WTC11 (cell line): ENCODE results near the gene RPUSD4. TPM values are rescaled to one million over a fixed set of nuclear protein-coding genes. Genes with fewer than 3 reads are reported as not detected.

Experiments
- ATAC-seq: fragments of 200-7000 bp; cut with Tn5 transposase; 2 replicates; pipeline ENCODE4 v1.10.0; 2021; ENCODE audit warnings: mild to moderate bottlenecking, moderate library complexity
- CTCF ChIA-PET: fragments of 300-600 bp; sonication (Branson Sonifier 250); formaldehyde crosslinking; loops from one replicate; lab custom pipeline; 2021; ENCODE audit warnings: antibody characterized with exemption; lab: Charles Lee
- POLR2A ChIA-PET: fragments of 350-600 bp; sonication (Branson Sonifier 250); formaldehyde crosslinking; loops from one replicate; lab custom pipeline; 2021; ENCODE audit warnings: antibody characterized with exemption; lab: Charles Lee
- DNase-seq: peaks from one replicate; pipeline ENCODE4 v3.0.0; 2021; ENCODE audit warnings: low spot score
- H3K27ac Mint-ChIP-seq: 2 replicates; pipeline ENCODE4 v1.8.0; 2021; ENCODE audit warnings: mixed read lengths
- H3K27me3 Mint-ChIP-seq: 2 replicates; pipeline ENCODE4 v1.8.0; 2021; ENCODE audit warnings: low read depth, mild to moderate bottlenecking, moderate library complexity, mixed read lengths
- H3K36me3 Mint-ChIP-seq: 2 replicates; pipeline ENCODE4 v1.8.0; 2021; ENCODE audit warnings: mixed read lengths
- H3K4me1 Mint-ChIP-seq: 2 replicates; pipeline ENCODE4 v1.8.0; 2022; ENCODE audit warnings: mixed read lengths
- H3K4me3 Mint-ChIP-seq: 2 replicates; pipeline ENCODE4 v1.8.0; 2021; ENCODE audit warnings: mild to moderate bottlenecking, moderate library complexity, mixed read lengths
- H3K9me3 Mint-ChIP-seq: 2 replicates; pipeline ENCODE4 v1.8.0; 2021; ENCODE audit warnings: mixed read lengths
- CBFB ChIP-seq: sonication (generic); formaldehyde crosslinking; IDR thresholded peaks from 2 replicates; pipeline ENCODE4 v1.8.1; 2022; ENCODE audit warnings: mild to moderate bottlenecking, low read depth, missing genetic modification reagents
- EMX1 ChIP-seq: fragments of 250-450 bp; sonication (Bioruptor Pico); IDR thresholded peaks from 2 replicates; pipeline ENCODE4 v1.8.0; 2021; ENCODE audit warnings: mild to moderate bottlenecking
- FOXJ3 ChIP-seq: sonication (generic); formaldehyde crosslinking; IDR thresholded peaks from 2 replicates; pipeline ENCODE4 v1.9.0; 2021; ENCODE audit warnings: missing genetic modification reagents, mild to moderate bottlenecking, borderline replicate concordance
- GTF2I ChIP-seq: fragments of 250-450 bp; sonication (Bioruptor Pico); conservative IDR thresholded peaks from 2 replicates; pipeline ENCODE4 v1.4.0; 2021; ENCODE audit warnings: mild to moderate bottlenecking
- IRF2 ChIP-seq: sonication (generic); formaldehyde crosslinking; IDR thresholded peaks from 2 replicates; pipeline ENCODE4 v1.8.0; 2022; ENCODE audit warnings: low read depth, missing genetic modification reagents, borderline replicate concordance
- MYBL2 ChIP-seq: sonication (generic); formaldehyde crosslinking; IDR thresholded peaks from 2 replicates; pipeline ENCODE4 v1.8.1; 2023; ENCODE audit warnings: mild to moderate bottlenecking, moderate library complexity, missing genetic modification reagents
- PRRX2 ChIP-seq: fragments of 250-450 bp; sonication (Bioruptor Pico); IDR thresholded peaks from 2 replicates; pipeline ENCODE4 v1.8.0; 2021; ENCODE audit warnings: mild to moderate bottlenecking
- SMAD4 ChIP-seq: sonication (generic); formaldehyde crosslinking; IDR thresholded peaks from 2 replicates; pipeline ENCODE4 v1.8.0; 2022; ENCODE audit warnings: mild to moderate bottlenecking, missing genetic modification reagents
- ZNF121 ChIP-seq: sonication (generic); formaldehyde crosslinking; IDR thresholded peaks from 2 replicates; pipeline ENCODE4 v1.8.0; 2023; ENCODE audit warnings: missing genetic modification reagents
- total RNA-seq: library from RNA; stranded (reverse); gene quantifications from 3 replicates; pipeline ENCODE4 v1.2.3, GENCODE V29; 2021
- TF ChIP-seq, protein P1 (sequence below): sonication (generic); formaldehyde crosslinking; IDR thresholded peaks from 2 replicates; pipeline ENCODE4 v1.8.1; 2023; ENCODE audit warnings: mild to moderate bottlenecking, missing genetic modification reagents
- TF ChIP-seq, protein P2 (sequence below): sonication (generic); formaldehyde crosslinking; IDR thresholded peaks from 2 replicates; pipeline ENCODE4 v1.8.0; 2022; ENCODE audit warnings: mild to moderate bottlenecking, missing genetic modification reagents
- TF ChIP-seq, protein P3 (sequence below): sonication (generic); formaldehyde crosslinking; IDR thresholded peaks from 2 replicates; pipeline ENCODE4 v1.8.1; 2022; ENCODE audit warnings: missing genetic modification reagents, borderline replicate concordance
- TF ChIP-seq, protein P4 (sequence below): fragments of 250-450 bp; sonication (Bioruptor Pico); IDR thresholded peaks from 2 replicates; pipeline ENCODE4 v1.8.0; 2021; ENCODE audit warnings: mild to moderate bottlenecking
- TF ChIP-seq, protein P5 (sequence below): fragments of 250-450 bp; sonication (Bioruptor Pico); IDR thresholded peaks from 2 replicates; pipeline ENCODE4 v1.9.0; 2021; ENCODE audit warnings: mild to moderate bottlenecking
- TF ChIP-seq, protein P6 (sequence below): sonication (generic); formaldehyde crosslinking; IDR thresholded peaks from 2 replicates; pipeline ENCODE4 v1.8.0; 2022; ENCODE audit warnings: mild to moderate bottlenecking, missing genetic modification reagents
- TF ChIP-seq, protein P7 (sequence below): fragments of 250-450 bp; sonication (Bioruptor Pico); IDR thresholded peaks from 2 replicates; pipeline ENCODE4 v1.9.0; 2021; ENCODE audit warnings: moderate library complexity, mild to moderate bottlenecking, inconsistent platforms, borderline replicate concordance
- TF ChIP-seq, protein P8 (sequence below): fragments of 250-450 bp; sonication (Bioruptor Pico); conservative IDR thresholded peaks from 2 replicates; pipeline ENCODE4 v1.9.0; 2021; ENCODE audit warnings: mild to moderate bottlenecking

The RPUSD4 gene
- total RNA-seq, 1 experiment from 2014 or later = 46.6 TPM

DNA sequence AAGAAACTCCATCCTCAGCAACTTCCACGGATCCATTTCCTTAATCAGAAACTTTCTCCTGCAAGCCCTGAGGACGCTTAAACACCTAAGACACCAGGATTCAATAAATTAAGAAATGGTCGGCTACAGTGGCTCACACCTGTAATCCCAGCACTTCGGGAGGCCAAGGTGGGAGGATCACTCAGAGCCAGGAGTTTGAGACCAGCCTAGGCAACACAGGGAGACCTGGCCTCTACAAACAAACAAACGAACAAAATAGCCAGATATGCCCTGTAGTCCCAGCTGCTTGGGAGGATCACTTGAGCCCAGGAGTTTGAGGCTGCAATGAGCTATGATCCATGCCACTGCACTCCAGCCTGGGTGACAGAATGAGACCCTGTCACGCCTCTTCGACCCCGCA lies 46.7 kb downstream of the RPUSD4 start:
- Mint-ChIP-seq H3K27me3 (peaks cover 2% of the 10 kb centered on the region; the same call in 1 of the 2 replicates), H3K36me3 (no peaks in the 10 kb centered on the region), H3K4me1 (peaks cover 39% of the 10 kb centered on the region), H3K27ac (no peak overlapping the region), H3K9me3 (no peaks in the 10 kb centered on the region), H3K4me3 (no peak overlapping the region)
- TF ChIP-seq MYBL2 (CRISPR knock-in tag) (no peak), EMX1 (CRISPR knock-in tag) (no peak)
- TF ChIP-seq, protein P1, sequence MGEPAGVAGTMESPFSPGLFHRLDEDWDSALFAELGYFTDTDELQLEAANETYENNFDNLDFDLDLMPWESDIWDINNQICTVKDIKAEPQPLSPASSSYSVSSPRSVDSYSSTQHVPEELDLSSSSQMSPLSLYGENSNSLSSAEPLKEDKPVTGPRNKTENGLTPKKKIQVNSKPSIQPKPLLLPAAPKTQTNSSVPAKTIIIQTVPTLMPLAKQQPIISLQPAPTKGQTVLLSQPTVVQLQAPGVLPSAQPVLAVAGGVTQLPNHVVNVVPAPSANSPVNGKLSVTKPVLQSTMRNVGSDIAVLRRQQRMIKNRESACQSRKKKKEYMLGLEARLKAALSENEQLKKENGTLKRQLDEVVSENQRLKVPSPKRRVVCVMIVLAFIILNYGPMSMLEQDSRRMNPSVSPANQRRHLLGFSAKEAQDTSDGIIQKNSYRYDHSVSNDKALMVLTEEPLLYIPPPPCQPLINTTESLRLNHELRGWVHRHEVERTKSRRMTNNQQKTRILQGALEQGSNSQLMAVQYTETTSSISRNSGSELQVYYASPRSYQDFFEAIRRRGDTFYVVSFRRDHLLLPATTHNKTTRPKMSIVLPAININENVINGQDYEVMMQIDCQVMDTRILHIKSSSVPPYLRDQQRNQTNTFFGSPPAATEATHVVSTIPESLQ (CRISPR knock-in tag) = no peak
- TF ChIP-seq, protein P2, sequence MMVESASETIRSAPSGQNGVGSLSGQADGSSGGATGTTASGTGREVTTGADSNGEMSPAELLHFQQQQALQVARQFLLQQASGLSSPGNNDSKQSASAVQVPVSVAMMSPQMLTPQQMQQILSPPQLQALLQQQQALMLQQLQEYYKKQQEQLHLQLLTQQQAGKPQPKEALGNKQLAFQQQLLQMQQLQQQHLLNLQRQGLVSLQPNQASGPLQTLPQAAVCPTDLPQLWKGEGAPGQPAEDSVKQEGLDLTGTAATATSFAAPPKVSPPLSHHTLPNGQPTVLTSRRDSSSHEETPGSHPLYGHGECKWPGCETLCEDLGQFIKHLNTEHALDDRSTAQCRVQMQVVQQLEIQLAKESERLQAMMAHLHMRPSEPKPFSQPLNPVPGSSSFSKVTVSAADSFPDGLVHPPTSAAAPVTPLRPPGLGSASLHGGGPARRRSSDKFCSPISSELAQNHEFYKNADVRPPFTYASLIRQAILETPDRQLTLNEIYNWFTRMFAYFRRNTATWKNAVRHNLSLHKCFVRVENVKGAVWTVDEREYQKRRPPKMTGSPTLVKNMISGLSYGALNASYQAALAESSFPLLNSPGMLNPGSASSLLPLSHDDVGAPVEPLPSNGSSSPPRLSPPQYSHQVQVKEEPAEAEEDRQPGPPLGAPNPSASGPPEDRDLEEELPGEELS = no peak
- TF ChIP-seq, protein P3, sequence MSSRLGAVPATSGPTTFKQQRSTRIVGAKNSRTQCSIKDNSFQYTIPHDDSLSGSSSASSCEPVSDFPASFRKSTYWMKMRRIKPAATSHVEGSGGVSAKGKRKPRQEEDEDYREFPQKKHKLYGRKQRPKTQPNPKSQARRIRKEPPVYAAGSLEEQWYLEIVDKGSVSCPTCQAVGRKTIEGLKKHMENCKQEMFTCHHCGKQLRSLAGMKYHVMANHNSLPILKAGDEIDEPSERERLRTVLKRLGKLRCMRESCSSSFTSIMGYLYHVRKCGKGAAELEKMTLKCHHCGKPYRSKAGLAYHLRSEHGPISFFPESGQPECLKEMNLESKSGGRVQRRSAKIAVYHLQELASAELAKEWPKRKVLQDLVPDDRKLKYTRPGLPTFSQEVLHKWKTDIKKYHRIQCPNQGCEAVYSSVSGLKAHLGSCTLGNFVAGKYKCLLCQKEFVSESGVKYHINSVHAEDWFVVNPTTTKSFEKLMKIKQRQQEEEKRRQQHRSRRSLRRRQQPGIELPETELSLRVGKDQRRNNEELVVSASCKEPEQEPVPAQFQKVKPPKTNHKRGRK (CRISPR knock-in tag) = no peak
- CTCF ChIA-PET = no interaction called here
- ATAC-seq = no peak
- no peak for DNase-seq
- POLR2A ChIA-PET = no interaction called here

DNA sequence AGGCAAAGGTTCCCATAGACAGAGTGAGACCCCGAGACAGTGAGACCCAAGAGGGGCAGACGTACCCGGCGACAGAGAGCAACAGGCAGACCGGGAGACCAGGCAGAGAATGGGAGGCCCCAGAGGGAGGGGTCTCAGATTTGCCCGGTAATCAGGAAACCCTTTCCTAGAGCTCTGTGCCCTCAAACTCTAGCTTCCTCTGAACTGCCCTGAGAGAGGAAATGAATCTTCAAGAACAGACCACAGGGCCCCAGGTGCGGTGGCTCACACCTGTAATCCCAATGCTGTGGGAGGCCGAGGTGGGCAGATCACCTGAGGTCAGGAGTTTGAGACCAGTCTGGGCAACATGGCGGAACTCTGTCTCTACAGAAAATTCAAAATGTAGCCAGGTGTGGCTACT lies 47.7 kb downstream of the RPUSD4 start:
- Mint-ChIP-seq H3K4me3 (no peak overlapping the region), H3K4me1 (peaks cover 29% of the 10 kb centered on the region), H3K9me3 (no peaks in the 10 kb centered on the region), H3K36me3 (no peaks in the 10 kb centered on the region), H3K27me3 (peaks cover 2% of the 10 kb centered on the region; the same call in 1 of the 2 replicates), H3K27ac (no peak overlapping the region)
- POLR2A ChIA-PET = no interaction called here
- ATAC-seq = no peak
- no peak for DNase-seq
- CTCF ChIA-PET = no interaction called here
- TF ChIP-seq, protein P4, sequence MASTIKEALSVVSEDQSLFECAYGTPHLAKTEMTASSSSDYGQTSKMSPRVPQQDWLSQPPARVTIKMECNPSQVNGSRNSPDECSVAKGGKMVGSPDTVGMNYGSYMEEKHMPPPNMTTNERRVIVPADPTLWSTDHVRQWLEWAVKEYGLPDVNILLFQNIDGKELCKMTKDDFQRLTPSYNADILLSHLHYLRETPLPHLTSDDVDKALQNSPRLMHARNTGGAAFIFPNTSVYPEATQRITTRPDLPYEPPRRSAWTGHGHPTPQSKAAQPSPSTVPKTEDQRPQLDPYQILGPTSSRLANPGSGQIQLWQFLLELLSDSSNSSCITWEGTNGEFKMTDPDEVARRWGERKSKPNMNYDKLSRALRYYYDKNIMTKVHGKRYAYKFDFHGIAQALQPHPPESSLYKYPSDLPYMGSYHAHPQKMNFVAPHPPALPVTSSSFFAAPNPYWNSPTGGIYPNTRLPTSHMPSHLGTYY (CRISPR knock-in tag) = no peak
- TF ChIP-seq, protein P5, sequence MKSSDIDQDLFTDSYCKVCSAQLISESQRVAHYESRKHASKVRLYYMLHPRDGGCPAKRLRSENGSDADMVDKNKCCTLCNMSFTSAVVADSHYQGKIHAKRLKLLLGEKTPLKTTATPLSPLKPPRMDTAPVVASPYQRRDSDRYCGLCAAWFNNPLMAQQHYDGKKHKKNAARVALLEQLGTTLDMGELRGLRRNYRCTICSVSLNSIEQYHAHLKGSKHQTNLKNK (CRISPR knock-in tag) = no peak
- TF ChIP-seq IRF2 (CRISPR knock-in tag) = no peak

DNA sequence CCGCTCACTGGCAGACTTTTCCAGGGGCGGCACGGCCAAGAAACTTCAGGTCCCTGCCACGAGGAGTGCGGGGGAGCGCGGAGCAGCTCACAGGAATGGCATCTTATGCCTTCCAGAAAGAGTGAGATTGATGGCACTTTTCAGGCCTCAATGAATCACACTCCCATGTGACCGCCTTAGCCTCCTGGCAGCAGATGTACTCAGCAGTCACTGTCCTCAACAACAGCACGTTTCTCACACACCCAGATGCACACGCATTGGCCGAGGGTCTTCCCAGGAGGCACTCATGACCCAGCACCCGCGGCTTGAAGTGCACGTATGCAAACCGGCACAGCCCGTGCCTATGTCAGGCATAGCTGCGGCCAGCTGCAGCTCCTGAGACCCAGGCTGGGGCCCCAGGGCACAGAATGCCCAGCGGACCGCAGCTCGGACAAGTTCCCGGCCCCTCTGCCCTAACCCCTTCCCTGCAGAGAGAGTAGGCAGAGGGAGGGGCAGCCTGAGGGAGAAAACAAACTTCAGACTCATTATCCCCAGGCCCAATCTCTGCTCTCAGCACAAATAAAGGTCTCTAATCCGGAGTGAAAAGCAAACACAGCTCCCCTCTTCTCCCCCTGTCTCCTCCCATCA lies 48.3 kb downstream of the RPUSD4 start:
- CTCF ChIA-PET = no interaction called here
- ATAC-seq = no peak
- POLR2A ChIA-PET = no interaction called here
- peaks cover 24% of the 10 kb centered on the region for H3K4me1 Mint-ChIP-seq
- DNase-seq = no peak
- no peaks in the 10 kb centered on the region for H3K9me3 Mint-ChIP-seq
- no peaks in the 10 kb centered on the region for H3K36me3 Mint-ChIP-seq
- H3K27ac Mint-ChIP-seq = no peak overlapping the region
- peaks cover 2% of the 10 kb centered on the region; the same call in 1 of the 2 replicates for H3K27me3 Mint-ChIP-seq
- no peak overlapping the region for H3K4me3 Mint-ChIP-seq
- TF ChIP-seq PRRX2 (no peak), FOXJ3 (CRISPR knock-in tag) (no peak), SMAD4 (CRISPR knock-in tag) (no peak), GTF2I (CRISPR knock-in tag) (no peak), ZNF121 (no peak), CBFB (no peak)
- TF ChIP-seq, protein P6, sequence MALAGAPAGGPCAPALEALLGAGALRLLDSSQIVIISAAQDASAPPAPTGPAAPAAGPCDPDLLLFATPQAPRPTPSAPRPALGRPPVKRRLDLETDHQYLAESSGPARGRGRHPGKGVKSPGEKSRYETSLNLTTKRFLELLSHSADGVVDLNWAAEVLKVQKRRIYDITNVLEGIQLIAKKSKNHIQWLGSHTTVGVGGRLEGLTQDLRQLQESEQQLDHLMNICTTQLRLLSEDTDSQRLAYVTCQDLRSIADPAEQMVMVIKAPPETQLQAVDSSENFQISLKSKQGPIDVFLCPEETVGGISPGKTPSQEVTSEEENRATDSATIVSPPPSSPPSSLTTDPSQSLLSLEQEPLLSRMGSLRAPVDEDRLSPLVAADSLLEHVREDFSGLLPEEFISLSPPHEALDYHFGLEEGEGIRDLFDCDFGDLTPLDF (CRISPR knock-in tag) = no peak
- TF ChIP-seq, protein P4 (CRISPR knock-in tag) = no peak
- TF ChIP-seq, protein P7, sequence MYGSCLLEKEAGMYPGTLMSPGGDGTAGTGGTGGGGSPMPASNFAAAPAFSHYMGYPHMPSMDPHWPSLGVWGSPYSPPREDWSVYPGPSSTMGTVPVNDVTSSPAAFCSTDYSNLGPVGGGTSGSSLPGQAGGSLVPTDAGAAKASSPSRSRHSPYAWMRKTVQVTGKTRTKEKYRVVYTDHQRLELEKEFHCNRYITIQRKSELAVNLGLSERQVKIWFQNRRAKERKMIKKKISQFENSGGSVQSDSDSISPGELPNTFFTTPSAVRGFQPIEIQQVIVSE (CRISPR knock-in tag) = no peak
- TF ChIP-seq, protein P8, sequence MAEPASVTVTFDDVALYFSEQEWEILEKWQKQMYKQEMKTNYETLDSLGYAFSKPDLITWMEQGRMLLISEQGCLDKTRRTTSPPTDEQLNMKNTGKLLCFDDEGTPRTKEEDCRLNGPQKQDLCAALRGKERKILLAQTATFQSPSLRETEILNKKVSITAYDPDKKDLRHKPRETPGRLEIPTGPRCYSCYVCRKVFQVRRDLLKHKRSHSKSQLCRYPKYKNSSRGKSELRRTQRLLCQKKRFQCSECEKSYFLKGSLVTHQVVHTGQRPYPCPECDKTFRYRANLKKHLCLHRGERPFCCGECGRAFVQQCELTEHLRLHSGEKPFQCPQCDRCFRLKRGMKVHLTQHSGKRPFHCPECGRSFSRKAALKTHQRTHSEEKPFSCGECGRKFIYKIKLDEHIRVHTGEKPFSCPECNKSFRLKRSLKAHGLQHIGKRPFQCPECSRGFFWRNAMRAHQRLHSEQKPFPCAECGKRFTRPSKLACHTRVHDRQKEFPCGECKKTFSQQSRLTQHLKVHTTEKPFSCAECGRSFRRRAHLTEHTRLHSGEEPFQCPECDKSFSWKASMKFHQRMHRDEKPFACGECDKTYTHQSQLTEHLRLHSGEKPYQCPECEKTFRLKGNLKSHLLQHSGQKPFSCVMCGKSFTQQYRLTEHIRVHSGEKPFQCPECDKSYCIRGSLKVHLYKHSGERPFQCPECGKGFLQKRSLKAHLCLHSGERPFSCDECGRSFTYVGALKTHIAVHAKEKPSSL (CRISPR knock-in tag) = no peak
